Thyroid gland (tissue), 4 donors: ENCODE data around the gene CHMP2B. TPM values are rescaled to one million over a fixed set of nuclear protein-coding genes. Genes with fewer than 3 reads are reported as not detected.
A peak's percentile ranks its signal among the peaks of the same experiment; 100 is the strongest.

ENCODE experiments used
- DNase-seq, 2 donors: peaks; one replicate each; pipeline ENCODE4 v3.0.0-alpha.2; 2019
- H3K27ac ChIP-seq, 3 donors: fragments of 200-600 bp; sonication (generic); 1 replicate in 2 of 3; 2 replicates in 1 of 3; pipeline ENCODE4 v1.5.1; 2016 to 2019; ENCODE audit warnings: mild to moderate bottlenecking in 1 of 3, moderate library complexity in 1 of 3
- H3K27me3 ChIP-seq: fragments of 200-600 bp; sonication (generic); one replicate; pipeline ENCODE4 v1.5.1; 2019
- H3K36me3 ChIP-seq, 2 donors: fragments of 200-600 bp; sonication (generic); one replicate each; pipeline ENCODE4 v1.5.1; 2016 to 2019
- H3K4me1 ChIP-seq, 2 donors: fragments of 200-600 bp; sonication (generic); one replicate each; pipeline ENCODE4 v1.5.1; 2017 to 2019
- H3K4me3 ChIP-seq, 3 donors: fragments of 200-600 bp; sonication (generic); replicated peaks in 1 of 3; 1 replicate in 2 of 3; 2 replicates in 1 of 3; pipeline ENCODE4 v1.5.1; 2016; ENCODE audit warnings: mild to moderate bottlenecking in 1 of 3
- H3K9me3 ChIP-seq: fragments of 200-600 bp; sonication (generic); one replicate; pipeline ENCODE4 v1.5.1; 2017
- POLR2A ChIP-seq, 2 donors: fragments of 450-650 bp; IDR thresholded peaks; one replicate each; pipeline ENCODE4 v1.6.1; 2017; ENCODE audit warnings: antibody characterized with exemption in 2 of 2, mild to moderate bottlenecking in 2 of 2, moderate library complexity in 1 of 2
- WGBS, 2 donors: methylation state at CpG; one replicate each; pipeline ENCODE4 v1.1.5; 2017; 5-methylcytosine and 5-hydroxymethylcytosine counted together
- intact Hi-C: fragments of 100-400 bp; cut with DNase I; formaldehyde crosslinking; loops from one replicate; pipeline ENCODE4 v1.15.1; 2023
- total RNA-seq, 4 donors: library from RNA; depleted of rRNA; stranded (reverse); fragments of >200 nt; gene quantifications; one replicate each; pipeline ENCODE4 v1.2.3, GENCODE V29; 2016
- TF ChIP-seq, protein P1 (sequence below), 6 experiments: fragments of 200-600 bp in 3 of 6; fragments of 450-650 bp in 3 of 6; sonication (generic) in 3 of 6; IDR thresholded peaks; one replicate each; pipeline ENCODE4 v1.5.1; 2016 to 2019; ENCODE audit warnings: antibody characterized with exemption in 6 of 6, mild to moderate bottlenecking in 2 of 6, inconsistent platforms in 1 of 6, moderate library complexity in 1 of 6

CHMP2B gene, protein sequence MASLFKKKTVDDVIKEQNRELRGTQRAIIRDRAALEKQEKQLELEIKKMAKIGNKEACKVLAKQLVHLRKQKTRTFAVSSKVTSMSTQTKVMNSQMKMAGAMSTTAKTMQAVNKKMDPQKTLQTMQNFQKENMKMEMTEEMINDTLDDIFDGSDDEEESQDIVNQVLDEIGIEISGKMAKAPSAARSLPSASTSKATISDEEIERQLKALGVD
- total RNA-seq = 10 to 100 TPM; 63.7 to 70.0 (median 66.3) TPM

DNA sequence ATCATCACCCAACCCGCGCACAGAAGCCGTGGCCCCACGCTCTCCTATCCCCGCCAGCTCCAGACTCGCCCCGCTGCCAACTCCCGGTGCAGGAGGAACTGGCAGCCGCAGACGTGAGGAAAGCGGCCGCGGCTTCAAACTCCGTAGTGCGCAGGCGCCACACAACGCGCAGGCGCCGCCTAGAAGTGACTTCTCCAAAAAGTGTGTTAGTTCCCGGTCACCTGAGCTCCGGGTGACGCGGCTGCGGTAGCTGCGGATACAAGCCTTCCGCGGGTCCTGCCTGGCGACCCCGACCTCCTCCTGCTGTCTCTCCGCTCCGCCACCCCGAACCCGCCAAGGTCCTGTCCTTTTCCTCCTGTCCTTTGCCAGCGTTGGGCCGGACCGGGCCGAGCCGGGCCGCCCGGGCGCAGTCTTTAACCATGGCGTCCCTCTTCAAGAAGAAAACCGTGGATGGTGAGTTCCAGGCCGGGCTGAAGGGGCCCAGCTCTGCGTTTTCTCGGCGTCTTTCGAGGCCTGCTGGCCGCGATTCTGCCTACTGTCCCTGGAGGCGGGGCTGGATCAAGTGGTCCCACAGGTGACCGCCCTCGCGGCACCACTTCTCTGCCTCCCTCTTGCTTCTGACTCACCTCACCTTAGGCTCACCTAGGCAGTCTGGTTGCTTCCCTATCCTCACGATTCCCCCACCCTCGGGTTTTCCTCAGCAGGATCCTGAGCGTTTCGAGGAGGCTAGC lies at the start of gene CHMP2B:
CHMP2B (plus strand) TSS at position 206 of the 731 bp plus-strand sequence; CDS start at position 420, 214 bp downstream.
- intact Hi-C loops = no loop called here

DNA sequence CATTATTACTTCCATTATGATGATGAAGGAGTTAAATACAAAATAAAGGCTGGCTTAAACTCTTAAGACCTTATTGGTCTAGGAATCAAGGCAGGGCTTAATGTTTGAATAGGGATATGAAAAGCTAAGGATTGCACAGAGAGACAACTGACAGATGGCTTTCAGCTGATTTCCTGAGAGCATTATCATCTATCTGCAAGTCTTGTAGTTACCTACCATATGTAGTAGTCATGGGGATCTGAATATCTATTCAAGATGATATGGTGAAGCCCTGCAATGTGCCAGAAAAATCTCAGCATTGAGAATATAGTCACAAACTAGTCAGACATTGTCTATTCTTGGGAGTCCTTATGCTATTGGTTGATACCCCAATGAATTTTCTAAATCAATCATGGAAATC lies 47.5 kb upstream of the CHMP2B start:
- no peaks in the 10 kb centered on the region for H3K27me3 ChIP-seq
- no peak overlapping the region for H3K4me3 ChIP-seq
- no peaks in the 10 kb centered on the region for H3K36me3 ChIP-seq
- no peaks in the 10 kb centered on the region for H3K9me3 ChIP-seq
- H3K4me1 ChIP-seq = no peaks in the 10 kb centered on the region
- TF ChIP-seq, protein P1, sequence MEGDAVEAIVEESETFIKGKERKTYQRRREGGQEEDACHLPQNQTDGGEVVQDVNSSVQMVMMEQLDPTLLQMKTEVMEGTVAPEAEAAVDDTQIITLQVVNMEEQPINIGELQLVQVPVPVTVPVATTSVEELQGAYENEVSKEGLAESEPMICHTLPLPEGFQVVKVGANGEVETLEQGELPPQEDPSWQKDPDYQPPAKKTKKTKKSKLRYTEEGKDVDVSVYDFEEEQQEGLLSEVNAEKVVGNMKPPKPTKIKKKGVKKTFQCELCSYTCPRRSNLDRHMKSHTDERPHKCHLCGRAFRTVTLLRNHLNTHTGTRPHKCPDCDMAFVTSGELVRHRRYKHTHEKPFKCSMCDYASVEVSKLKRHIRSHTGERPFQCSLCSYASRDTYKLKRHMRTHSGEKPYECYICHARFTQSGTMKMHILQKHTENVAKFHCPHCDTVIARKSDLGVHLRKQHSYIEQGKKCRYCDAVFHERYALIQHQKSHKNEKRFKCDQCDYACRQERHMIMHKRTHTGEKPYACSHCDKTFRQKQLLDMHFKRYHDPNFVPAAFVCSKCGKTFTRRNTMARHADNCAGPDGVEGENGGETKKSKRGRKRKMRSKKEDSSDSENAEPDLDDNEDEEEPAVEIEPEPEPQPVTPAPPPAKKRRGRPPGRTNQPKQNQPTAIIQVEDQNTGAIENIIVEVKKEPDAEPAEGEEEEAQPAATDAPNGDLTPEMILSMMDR (IDR thresholded peaks at IDR 0.05) = no peak
- TF ChIP-seq POLR2A (IDR thresholded peaks at IDR 0.05) = no peak
- DNase-seq = no peak
- no peak overlapping the region for H3K27ac ChIP-seq
- intact Hi-C loops = no loop called here

More for the DNA sequence above, at the start of gene CHMP2B:
- peaks cover 20 to 25% of the 10 kb centered on the region in 2 donors for H3K4me1 ChIP-seq
- H3K9me3 ChIP-seq = no peaks in the 10 kb centered on the region
- no peaks in the 10 kb centered on the region for H3K36me3 ChIP-seq
- peak within 1 kb of the TSS; percentile 23 to 93 (median 73) for H3K4me3 ChIP-seq
- WGBS, 2 donors = 1% methylated on average over 31 to 41 of the region's 59 CpGs
- H3K27me3 ChIP-seq = no peaks in the 10 kb centered on the region
- peak; percentile 63 to 90 for TF ChIP-seq POLR2A (IDR thresholded peaks at IDR 0.05)
- TF ChIP-seq, protein P1 (IDR thresholded peaks at IDR 0.05) = no peak
- peak; percentile 94 for DNase-seq
- H3K27ac ChIP-seq = peak within 1 kb of the TSS; percentile 98 to 100 (median 99)

DNA sequence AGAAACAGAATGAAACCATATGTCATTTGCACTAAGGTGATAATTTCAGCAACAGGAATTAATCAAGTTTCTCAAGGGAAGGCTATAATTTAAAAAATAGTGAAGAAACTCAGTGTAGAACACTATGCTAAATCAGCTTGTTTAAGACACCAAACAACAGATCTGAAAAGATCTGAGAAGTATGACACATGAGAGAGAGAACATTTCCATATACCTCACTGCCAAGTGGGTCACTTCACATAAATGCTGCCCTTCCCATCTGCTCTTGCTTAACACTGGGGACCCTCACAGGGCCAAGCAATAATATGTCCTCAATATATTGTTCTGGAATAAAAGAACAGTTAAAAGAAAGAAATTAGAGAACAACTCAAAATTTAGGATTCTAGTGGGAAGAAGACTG lies 45.6 kb upstream of the CHMP2B start:
- Histone ChIP-seq H3K36me3 (no peaks in the 10 kb centered on the region), H3K4me1 (no peaks in the 10 kb centered on the region), H3K27ac (no peak overlapping the region), H3K9me3 (no peaks in the 10 kb centered on the region), H3K27me3 (no peaks in the 10 kb centered on the region), H3K4me3 (no peak overlapping the region)
- intact Hi-C loops = no loop called here
- no peak for DNase-seq
- TF ChIP-seq, protein P1 (IDR thresholded peaks at IDR 0.05) = no peak
- no peak for TF ChIP-seq POLR2A (IDR thresholded peaks at IDR 0.05)

DNA sequence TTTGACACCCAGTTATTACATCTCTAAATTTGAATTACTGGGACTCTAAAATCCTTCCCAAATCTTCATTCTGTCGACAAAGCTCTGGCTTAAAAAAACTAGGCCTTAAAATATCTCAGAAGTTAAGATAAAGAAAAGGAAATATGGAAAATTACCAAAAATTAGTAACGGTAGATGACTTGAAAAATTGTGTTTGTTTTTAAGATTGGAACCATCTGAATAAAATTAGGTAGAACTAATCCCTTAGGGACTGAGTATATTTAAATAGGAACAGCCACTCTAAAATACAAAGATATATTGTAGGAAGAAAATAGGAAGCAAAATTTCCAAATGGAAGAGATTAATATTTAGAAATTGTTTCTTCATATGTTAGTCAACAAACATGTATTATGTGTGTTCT lies 45.1 kb upstream of the CHMP2B start:
- Histone ChIP-seq H3K4me1 (no peaks in the 10 kb centered on the region), H3K4me3 (no peak overlapping the region), H3K27ac (no peak overlapping the region), H3K9me3 (no peaks in the 10 kb centered on the region), H3K27me3 (no peaks in the 10 kb centered on the region), H3K36me3 (no peaks in the 10 kb centered on the region)
- no peak for DNase-seq
- no peak for TF ChIP-seq POLR2A (IDR thresholded peaks at IDR 0.05)
- TF ChIP-seq, protein P1 (IDR thresholded peaks at IDR 0.05) = no peak
- intact Hi-C loops = no loop called here
- WGBS, 2 donors = 63 to 76% methylated on average over 2 of the region's 2 CpGs

DNA sequence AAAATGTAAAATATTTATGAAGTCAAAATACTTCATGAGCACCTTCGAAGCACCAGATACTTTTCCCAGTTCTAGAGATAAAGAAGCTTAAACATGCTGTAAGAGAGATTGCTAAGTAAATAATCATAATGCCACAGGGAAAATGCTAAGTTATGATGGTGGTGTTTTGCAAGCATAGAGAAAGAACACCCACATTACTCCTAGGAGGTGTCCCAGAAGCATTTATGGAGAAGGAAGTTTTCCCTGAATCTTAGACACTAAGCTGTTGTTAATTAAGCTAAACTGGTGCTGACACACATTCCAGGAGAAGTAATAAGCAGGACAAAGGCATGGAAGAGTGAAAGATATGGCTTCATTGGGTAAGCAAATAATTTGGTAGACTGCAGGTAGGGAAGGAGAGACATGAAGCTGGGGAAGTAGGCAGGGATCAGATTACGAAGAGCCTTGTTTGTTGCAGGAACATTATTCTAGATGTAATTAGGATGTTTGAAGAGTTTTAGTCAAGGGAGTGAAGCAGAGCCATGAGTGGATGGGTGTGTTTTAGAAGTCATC lies 40.4 kb upstream of the CHMP2B start:
- no peaks in the 10 kb centered on the region for H3K27me3 ChIP-seq
- TF ChIP-seq POLR2A (IDR thresholded peaks at IDR 0.05) = no peak
- TF ChIP-seq, protein P1 (IDR thresholded peaks at IDR 0.05) = no peak
- WGBS, 2 donors = 77 to 85% methylated on average over 2 of the region's 2 CpGs
- DNase-seq = no peak
- H3K4me3 ChIP-seq = no peak overlapping the region
- H3K4me1 ChIP-seq = no peaks in the 10 kb centered on the region
- no peak overlapping the region for H3K27ac ChIP-seq
- intact Hi-C loops = no loop called here
- H3K9me3 ChIP-seq = no peaks in the 10 kb centered on the region
- H3K36me3 ChIP-seq = no peaks in the 10 kb centered on the region
